NB4 (cell line): ENCODE data around the gene EAF1.
"Not testable (repeated sequence)": the region's sequence is repeated elsewhere in the genome, so short reads cannot be mapped to it uniquely, and the experiment has no call there.

Experiments used
- DNase-seq: peaks from one replicate; pipeline ENCODE4 v3.0.0; 2010; ENCODE audit warnings: low read depth
- H3K4me3 ChIP-seq: one replicate; pipeline ENCODE4 v1.5.1; 2011; ENCODE audit warnings: mild to moderate bottlenecking, low read depth, low read length, moderate library complexity
- MYC ChIP-seq: IDR thresholded peaks from 2 replicates; pipeline ENCODE4 v1.6.1; 2011; ENCODE audit warnings: low read depth, low read length
- POLR2A ChIP-seq: IDR thresholded peaks from 2 replicates; pipeline ENCODE4 v1.6.1; 2011; ENCODE audit warnings: mild to moderate bottlenecking; ENCODE audit not compliant: insufficient read length; ENCODE audit errors: extremely low read depth
- TF ChIP-seq, protein P1 (sequence below): IDR thresholded peaks from 2 replicates; pipeline ENCODE4 v1.6.1; 2011; ENCODE audit warnings: low read depth, low read length
- TF ChIP-seq, protein P2 (sequence below): IDR thresholded peaks from one replicate; pipeline ENCODE4 v1.5.1; 2012; ENCODE audit warnings: low read depth, low read length

Gene EAF1

DNA sequence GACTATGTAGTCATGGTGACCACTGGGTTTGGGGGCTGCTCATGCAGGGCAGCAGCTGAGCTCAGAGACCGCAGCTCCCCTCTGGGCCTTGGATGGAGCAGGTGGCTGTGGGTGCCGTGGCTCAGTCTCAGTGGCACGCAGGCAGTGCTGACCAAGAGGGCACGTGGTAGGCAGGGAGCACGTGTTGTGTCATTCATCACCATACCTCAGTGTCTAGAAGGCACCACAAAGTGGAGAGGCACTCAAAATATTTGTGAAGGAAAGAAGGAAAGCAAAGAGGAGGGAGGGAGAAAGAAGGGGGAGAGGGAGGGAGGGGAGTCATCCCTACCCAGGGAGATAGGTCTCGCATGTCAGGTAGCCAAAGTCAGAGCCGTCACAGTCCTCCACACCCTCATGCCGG is 26.1 kb downstream of the EAF1 start:
- TF ChIP-seq MYC: no peak
- TF ChIP-seq, protein P1, sequence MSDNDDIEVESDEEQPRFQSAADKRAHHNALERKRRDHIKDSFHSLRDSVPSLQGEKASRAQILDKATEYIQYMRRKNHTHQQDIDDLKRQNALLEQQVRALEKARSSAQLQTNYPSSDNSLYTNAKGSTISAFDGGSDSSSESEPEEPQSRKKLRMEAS: no peak
- TF ChIP-seq, protein P2, sequence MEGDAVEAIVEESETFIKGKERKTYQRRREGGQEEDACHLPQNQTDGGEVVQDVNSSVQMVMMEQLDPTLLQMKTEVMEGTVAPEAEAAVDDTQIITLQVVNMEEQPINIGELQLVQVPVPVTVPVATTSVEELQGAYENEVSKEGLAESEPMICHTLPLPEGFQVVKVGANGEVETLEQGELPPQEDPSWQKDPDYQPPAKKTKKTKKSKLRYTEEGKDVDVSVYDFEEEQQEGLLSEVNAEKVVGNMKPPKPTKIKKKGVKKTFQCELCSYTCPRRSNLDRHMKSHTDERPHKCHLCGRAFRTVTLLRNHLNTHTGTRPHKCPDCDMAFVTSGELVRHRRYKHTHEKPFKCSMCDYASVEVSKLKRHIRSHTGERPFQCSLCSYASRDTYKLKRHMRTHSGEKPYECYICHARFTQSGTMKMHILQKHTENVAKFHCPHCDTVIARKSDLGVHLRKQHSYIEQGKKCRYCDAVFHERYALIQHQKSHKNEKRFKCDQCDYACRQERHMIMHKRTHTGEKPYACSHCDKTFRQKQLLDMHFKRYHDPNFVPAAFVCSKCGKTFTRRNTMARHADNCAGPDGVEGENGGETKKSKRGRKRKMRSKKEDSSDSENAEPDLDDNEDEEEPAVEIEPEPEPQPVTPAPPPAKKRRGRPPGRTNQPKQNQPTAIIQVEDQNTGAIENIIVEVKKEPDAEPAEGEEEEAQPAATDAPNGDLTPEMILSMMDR: no peak
- no peak for TF ChIP-seq POLR2A
- no peak overlapping the region for H3K4me3 ChIP-seq
- DNase-seq: no peak

DNA sequence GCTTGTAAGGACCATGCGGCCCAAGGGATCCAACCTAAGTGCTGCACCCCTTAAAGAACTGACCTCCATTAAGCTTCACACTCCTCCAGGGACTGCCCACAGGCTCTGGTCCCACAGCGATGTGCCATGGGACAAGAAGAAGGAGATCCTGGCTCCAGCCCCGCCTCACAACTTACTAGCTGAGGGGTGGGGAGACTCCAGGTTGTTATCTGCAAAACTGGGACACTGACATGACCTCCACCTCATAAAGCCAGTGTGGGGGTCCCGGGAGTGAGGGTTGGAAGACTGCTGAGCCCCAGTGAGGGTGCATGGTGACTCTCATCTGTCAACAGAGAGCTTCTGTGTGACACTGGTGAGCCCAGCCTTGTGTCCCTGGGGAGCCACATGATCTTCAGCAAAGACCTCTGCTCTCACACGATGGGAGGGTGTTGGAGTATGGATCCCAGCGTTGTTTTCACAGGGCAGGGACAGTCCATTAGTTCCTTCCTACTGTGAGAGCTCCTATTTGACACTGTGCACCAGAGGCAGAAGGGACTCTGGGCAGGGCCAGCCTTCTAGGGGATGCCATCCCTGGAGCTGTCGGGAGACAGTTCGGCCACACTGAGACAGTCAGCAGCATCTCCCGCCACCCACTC is 26.7 kb downstream of the EAF1 start:
- TF ChIP-seq MYC (no peak), POLR2A (no peak)
- TF ChIP-seq, protein P2: no peak
- TF ChIP-seq, protein P1: no peak
- H3K4me3 ChIP-seq: no peak overlapping the region
- DNase-seq: peak; percentile 12

DNA sequence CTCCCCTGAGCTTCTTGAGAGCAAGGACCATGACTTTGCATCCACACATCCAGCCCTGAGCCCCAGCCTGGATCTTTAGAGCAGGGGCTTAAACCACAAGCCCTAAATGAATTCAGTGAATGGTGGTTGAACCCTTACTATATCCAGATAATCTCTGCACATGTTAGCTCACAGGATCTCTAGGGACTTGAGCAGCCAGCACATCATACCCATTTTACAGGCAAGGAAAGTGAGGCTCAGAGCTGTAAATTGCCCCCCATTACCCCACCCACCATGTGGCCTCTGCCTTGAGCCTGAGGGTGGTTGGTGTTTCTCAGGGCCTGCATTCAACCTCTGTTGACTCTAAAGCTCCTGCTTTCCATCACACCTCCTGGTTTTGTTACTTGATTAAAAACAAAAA is 27.6 kb downstream of the EAF1 start:
- H3K4me3 ChIP-seq: no peak overlapping the region
- DNase-seq: no peak
- TF ChIP-seq, protein P1: no peak
- TF ChIP-seq, protein P2: no peak
- TF ChIP-seq MYC (no peak), POLR2A (no peak)

DNA sequence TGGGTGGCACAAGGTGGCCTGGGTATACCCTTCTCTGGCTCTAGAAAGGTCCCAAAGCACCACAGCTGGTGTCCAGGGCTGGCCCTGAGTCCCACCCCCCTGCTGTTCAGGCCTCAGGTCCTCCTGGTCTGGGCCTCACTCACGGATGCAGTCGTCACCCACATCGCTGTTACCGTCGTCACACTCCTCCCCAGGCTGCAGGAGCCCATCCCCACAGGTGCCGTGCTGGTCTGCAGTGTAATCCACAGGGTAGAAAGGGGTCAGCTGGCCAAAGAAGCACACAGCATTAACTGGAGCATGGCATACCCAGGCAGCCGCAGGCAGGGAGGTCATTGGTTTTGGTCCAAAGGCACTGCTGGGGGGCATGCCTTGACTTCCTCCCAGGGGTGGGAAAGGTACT is 28.4 kb downstream of the EAF1 start:
- H3K4me3 ChIP-seq: no peak overlapping the region
- no peak for DNase-seq
- TF ChIP-seq, protein P1: no peak
- no peak for TF ChIP-seq POLR2A
- TF ChIP-seq, protein P2: no peak
- TF ChIP-seq MYC: no peak

DNA sequence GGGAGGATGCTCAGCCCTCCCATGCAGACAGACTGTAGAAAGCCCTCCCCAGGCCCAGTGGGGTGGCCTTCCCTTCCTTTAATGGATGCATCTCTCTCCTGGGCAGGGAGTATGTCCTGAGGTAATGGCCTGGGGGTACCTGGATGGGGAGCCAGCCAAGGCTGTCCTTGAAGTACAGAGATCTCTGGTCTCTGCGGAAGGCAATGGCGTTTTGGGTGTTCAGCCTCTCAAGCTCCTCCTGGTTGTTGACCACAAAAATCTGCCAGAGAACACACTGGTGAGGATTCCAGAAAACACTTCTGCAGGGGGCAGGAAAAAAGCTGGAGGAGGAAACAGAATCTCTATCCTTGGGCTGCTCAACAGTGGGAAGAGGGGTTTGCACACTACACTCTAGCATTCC is 28.9 kb downstream of the EAF1 start:
- DNase-seq: no peak
- H3K4me3 ChIP-seq: no peak overlapping the region
- no peak for TF ChIP-seq POLR2A
- TF ChIP-seq, protein P1: no peak
- TF ChIP-seq, protein P2: no peak

DNA sequence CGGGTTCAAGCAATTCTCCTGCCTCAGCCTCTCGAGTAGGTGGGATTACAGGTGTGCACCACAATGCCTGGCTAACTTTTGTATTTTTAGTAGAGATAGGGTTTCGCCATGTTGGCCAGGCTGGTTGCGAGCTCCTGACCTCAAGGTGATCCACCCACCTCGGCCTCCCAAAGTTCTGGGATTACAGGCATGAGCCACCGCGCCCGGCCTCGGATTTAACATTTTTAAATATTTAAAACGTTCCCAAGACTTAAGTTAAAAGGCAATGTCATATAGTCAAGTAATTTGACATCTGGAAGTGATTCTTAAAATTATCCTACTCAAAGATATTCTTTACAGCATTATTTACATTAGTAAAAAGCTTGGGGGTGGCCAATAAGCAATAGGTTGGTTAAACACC is 29.5 kb downstream of the EAF1 start:
- DNase-seq, H3K4me3 ChIP-seq: not testable (repeated sequence)
